ENCODE measurements around the gene CPSF4L. TPM values are rescaled to one million over a fixed set of nuclear protein-coding genes. Genes with fewer than 3 reads are reported as not detected.

Gene CPSF4L
- total RNA-seq, 2 experiments from 2014 or later = not detected

- H3K36me3 ChIP-seq (ENCODE audit: insufficient read depth, low read length) = peaks cover 81% of the 10 kb centered on the region
- H3K27ac ChIP-seq (ENCODE audit: low read depth, low read length, poor library complexity, severe bottlenecking) = no peak overlapping the region
- no TSS peak for BruUV-seq (replicated peaks)
- no peak overlapping the region for H3K4me3 ChIP-seq (ENCODE audit: low read depth, low read length, poor library complexity, severe bottlenecking)
- no peaks in the 10 kb centered on the region for H4K20me1 ChIP-seq (ENCODE audit: insufficient read depth, low read length)
- POLR2A ChIA-PET = interaction anchor here (0.7 kb wide), 1 partner anchor 10 kb away, joined by 3 read pairs; no protein-coding TSS in a partner anchor
- peaks cover 39% of the 10 kb centered on the region for H3K79me2 ChIP-seq (ENCODE audit: insufficient read depth, low read depth, low read length)
- peak overlapping the region; percentile 21 for H3K4me2 ChIP-seq (ENCODE audit: low read length)
- no peak overlapping the region for H2AFZ ChIP-seq (ENCODE audit: low read length)
- intact Hi-C loops (cut with micrococcal nuclease; ENCODE audit: unreplicated experiment) = no loop called here
- no peaks in the 10 kb centered on the region for H3K9me2 ChIP-seq (ENCODE audit: insufficient read depth, low read length)
- no peaks in the 10 kb centered on the region for H3K9me3 ChIP-seq (ENCODE audit: low read length)
- DNase-seq (ENCODE audit: low spot score) = no peak
- CTCF ChIA-PET (ENCODE audit: unreplicated experiment) = no interaction called here
- TF ChIP-seq CTCF (conservative IDR thresholded peaks at IDR 0.05; ENCODE audit: low read length) (no peak), EZH2phosphoT487 (IDR thresholded peaks at IDR 0.05; ENCODE audit: borderline replicate concordance, low read depth, low read length) (no peak)
- peaks cover 28% of the 10 kb centered on the region for H3K4me1 ChIP-seq (ENCODE audit: insufficient read depth, low read length, poor library complexity, severe bottlenecking)
Measured at GRCh38 chr17:73237714-73238113, 24.0 kb downstream of the CPSF4L start.

GRCh38 chr17:73234736-73235135 is 26.9 kb downstream of the CPSF4L start:
- TF ChIP-seq CTCF (conservative IDR thresholded peaks at IDR 0.05; ENCODE audit: low read length) (no peak), EZH2phosphoT487 (IDR thresholded peaks at IDR 0.05; ENCODE audit: borderline replicate concordance, low read depth, low read length) (no peak)
- Histone ChIP-seq H3K9me2 (ENCODE audit: insufficient read depth, low read length) (no peaks in the 10 kb centered on the region), H2AFZ (ENCODE audit: low read length) (no peak overlapping the region), H3K36me3 (ENCODE audit: insufficient read depth, low read length) (peaks cover 54% of the 10 kb centered on the region), H3K4me1 (ENCODE audit: insufficient read depth, low read length, poor library complexity, severe bottlenecking) (peaks cover 41% of the 10 kb centered on the region), H3K79me2 (ENCODE audit: insufficient read depth, low read depth, low read length) (peaks cover 64% of the 10 kb centered on the region), H4K20me1 (ENCODE audit: insufficient read depth, low read length) (peaks cover 9% of the 10 kb centered on the region; the same call in 1 of the 2 replicates), H3K27ac (ENCODE audit: low read depth, low read length, poor library complexity, severe bottlenecking) (no peak overlapping the region), H3K4me2 (ENCODE audit: low read length) (no peak overlapping the region), H3K4me3 (ENCODE audit: low read depth, low read length, poor library complexity, severe bottlenecking) (no peak overlapping the region), H3K9me3 (ENCODE audit: low read length) (no peaks in the 10 kb centered on the region)
- CTCF ChIA-PET (ENCODE audit: unreplicated experiment) = no interaction called here
- no TSS peak for BruUV-seq (replicated peaks)
- DNase-seq (ENCODE audit: low spot score) = no peak
- intact Hi-C loops (cut with micrococcal nuclease; ENCODE audit: unreplicated experiment) = no loop called here
- POLR2A ChIA-PET = interaction anchor here (1.1 kb wide), 1 partner anchor 13 kb away, joined by 3 read pairs; no protein-coding TSS in a partner anchor

GRCh38 chr17:73232587-73233373 is 28.9 kb downstream of the CPSF4L start:
- peaks cover 46% of the 10 kb centered on the region for H3K36me3 ChIP-seq (ENCODE audit: insufficient read depth, low read length)
- H2AFZ ChIP-seq (ENCODE audit: low read length) = peak overlapping the region; percentile 57
- peaks cover 72% of the 10 kb centered on the region for H3K79me2 ChIP-seq (ENCODE audit: insufficient read depth, low read depth, low read length)

More at GRCh38 chr17:73232587-73233373, 28.9 kb downstream of the CPSF4L start:
- BruUV-seq (replicated peaks) = no TSS peak
- Histone ChIP-seq H3K9me2 (ENCODE audit: insufficient read depth, low read length) (no peaks in the 10 kb centered on the region), H3K9me3 (ENCODE audit: low read length) (no peaks in the 10 kb centered on the region), H3K4me1 (ENCODE audit: insufficient read depth, low read length, poor library complexity, severe bottlenecking) (peaks cover 51% of the 10 kb centered on the region), H3K4me2 (ENCODE audit: low read length) (peak overlapping the region; percentile 87), H4K20me1 (ENCODE audit: insufficient read depth, low read length) (peaks cover 25% of the 10 kb centered on the region), H3K4me3 (ENCODE audit: low read depth, low read length, poor library complexity, severe bottlenecking) (peak overlapping the region; percentile 83), H3K27ac (ENCODE audit: low read depth, low read length, poor library complexity, severe bottlenecking) (peak overlapping the region; percentile 43)
- POLR2A ChIA-PET = interaction anchor here (0.5 to 3.3 kb wide), 7 partner anchors 10 to 1147 kb away, joined by 3 to 19 read pairs (median 5); no protein-coding TSS in a partner anchor
- no peak for TF ChIP-seq CTCF (conservative IDR thresholded peaks at IDR 0.05; ENCODE audit: low read length)
- no peak for TF ChIP-seq EZH2phosphoT487 (IDR thresholded peaks at IDR 0.05; ENCODE audit: borderline replicate concordance, low read depth, low read length)
- intact Hi-C loops (cut with micrococcal nuclease; ENCODE audit: unreplicated experiment) = loop anchor here (1.0 to 2.0 kb wide), 3 partner anchors 41 to 508 kb away; no protein-coding TSS in a partner anchor
- DNase-seq (ENCODE audit: low spot score) = peak; percentile 58
- CTCF ChIA-PET (ENCODE audit: unreplicated experiment) = interaction anchor here (0.6 to 2.8 kb wide), 2 partner anchors 505 to 507 kb away, joined by 4 to 9 read pairs; no protein-coding TSS in a partner anchor

Data from OCI-LY7 (cell line).